Endothelial cell (in vitro differentiated cells): ENCODE data around the gene CLEC4F. TPM values are rescaled to one million over a fixed set of nuclear protein-coding genes. Genes with fewer than 3 reads are reported as not detected.
"Not testable (repeated sequence)": the region's sequence is repeated elsewhere in the genome, so short reads cannot be mapped to it uniquely, and the experiment has no call there.

ENCODE experiments used
- DNase-seq: peaks from one replicate; pipeline ENCODE4 v3.0.0; 2021; ENCODE audit warnings: low spot score
- H3K27ac Mint-ChIP-seq: one replicate; pipeline ENCODE4 v1.8.0; 2021; ENCODE audit warnings: mixed read lengths, inconsistent platforms; ENCODE audit not compliant: unreplicated experiment
- H3K27me3 Mint-ChIP-seq: one replicate; pipeline ENCODE4 v1.8.0; 2021; ENCODE audit warnings: mild to moderate bottlenecking, moderate library complexity, mixed read lengths, inconsistent platforms; ENCODE audit not compliant: unreplicated experiment
- H3K36me3 Mint-ChIP-seq: one replicate; pipeline ENCODE4 v1.8.0; 2021; ENCODE audit warnings: mild to moderate bottlenecking, low read depth, mixed read lengths, inconsistent platforms; ENCODE audit not compliant: unreplicated experiment
- H3K4me1 Mint-ChIP-seq: one replicate; pipeline ENCODE4 v1.8.0; 2021; ENCODE audit warnings: mild to moderate bottlenecking, mixed read lengths, inconsistent platforms; ENCODE audit not compliant: unreplicated experiment
- H3K4me3 Mint-ChIP-seq: one replicate; pipeline ENCODE4 v1.8.0; 2021; ENCODE audit warnings: mild to moderate bottlenecking, mixed read lengths, inconsistent platforms; ENCODE audit not compliant: unreplicated experiment
- H3K9me3 Mint-ChIP-seq: one replicate; pipeline ENCODE4 v1.8.0; 2021; ENCODE audit warnings: mixed read lengths, inconsistent platforms; ENCODE audit not compliant: unreplicated experiment
- CTCF ChIP-seq: fragments of 200-600 bp; sonication (generic); IDR thresholded peaks from one replicate; pipeline ENCODE4 v1.5.0; 2021; ENCODE audit warnings: antibody characterized with exemption; ENCODE audit not compliant: unreplicated experiment
- total RNA-seq: library from RNA; stranded (reverse); fragmentation: NEBNext Ultra II Directional; extraction: Animal tissue kit (Norgen Biotek cat#: 25700); gene quantifications from one replicate; pipeline ENCODE4 v1.2.1, GENCODE V29; 2021; ENCODE audit not compliant: unreplicated experiment

CLEC4F gene
- total RNA-seq, 1 donor from 2014 or later: 0.23 TPM

DNA sequence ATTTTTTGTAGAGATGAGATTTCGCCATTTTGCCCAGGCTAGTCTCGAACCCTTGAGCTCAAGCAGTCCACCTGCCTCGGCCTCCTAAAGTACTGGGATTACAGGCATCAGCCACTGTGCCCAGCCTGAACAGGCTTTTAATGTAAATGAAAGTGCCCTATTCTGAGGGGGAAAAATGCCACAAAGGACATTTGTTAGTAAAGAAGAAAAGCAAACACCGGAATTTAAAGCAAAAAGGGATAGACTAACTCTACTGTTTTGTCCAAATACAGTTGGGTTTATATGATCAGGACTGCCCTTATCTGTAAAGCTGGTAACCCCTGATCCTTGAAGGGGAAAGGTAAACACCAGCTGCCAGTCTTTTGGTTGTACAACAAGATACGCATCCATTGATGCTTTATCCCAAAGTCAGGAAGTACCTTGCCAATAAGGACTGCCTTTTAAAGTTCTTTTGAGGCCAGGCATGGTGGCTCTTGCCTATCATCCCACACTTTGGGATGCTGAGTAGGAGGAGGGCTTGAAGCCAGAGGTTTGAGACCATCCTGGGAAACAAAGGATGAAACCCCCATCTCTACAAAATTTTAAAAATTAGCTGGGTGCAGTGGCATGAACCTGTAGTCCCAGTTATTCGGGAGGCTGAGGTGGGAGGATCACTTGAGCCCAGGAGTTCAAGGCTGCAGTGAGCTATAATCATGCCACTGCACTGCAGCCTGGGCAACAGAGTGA lies 13.1 kb downstream of the CLEC4F start:
- H3K27me3 Mint-ChIP-seq: no peaks in the 10 kb centered on the region
- no peaks in the 10 kb centered on the region for H3K9me3 Mint-ChIP-seq
- DNase-seq: no peak
- H3K4me1 Mint-ChIP-seq: no peaks in the 10 kb centered on the region
- no peak overlapping the region for H3K4me3 Mint-ChIP-seq
- TF ChIP-seq CTCF: no peak
- H3K27ac Mint-ChIP-seq: no peak overlapping the region
- no peaks in the 10 kb centered on the region for H3K36me3 Mint-ChIP-seq

DNA sequence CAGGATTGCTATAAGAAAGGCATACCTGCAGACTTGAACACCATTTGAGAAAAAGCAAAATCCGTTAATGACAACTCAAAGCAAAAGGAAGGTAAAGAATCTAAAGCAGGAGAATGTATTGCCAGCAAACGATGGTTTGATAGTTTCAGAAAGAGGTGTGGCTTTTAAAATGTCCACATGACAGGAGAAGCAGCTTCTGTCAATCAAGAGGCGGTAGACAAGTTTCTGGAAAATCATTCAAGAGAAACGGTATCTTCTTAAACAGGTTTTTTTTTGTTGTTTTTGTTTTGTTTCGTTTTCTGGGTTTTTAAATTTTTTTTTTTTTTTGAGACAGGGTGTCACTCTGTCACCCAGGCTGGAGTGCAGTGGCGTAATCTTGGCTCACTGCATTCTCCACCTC lies 13.8 kb downstream of the CLEC4F start:
- no peak for DNase-seq
- Mint-ChIP-seq H3K27me3 (no peaks in the 10 kb centered on the region), H3K4me3 (no peak overlapping the region), H3K4me1 (no peaks in the 10 kb centered on the region), H3K9me3 (no peaks in the 10 kb centered on the region), H3K27ac (no peak overlapping the region), H3K36me3 (no peaks in the 10 kb centered on the region)
- TF ChIP-seq CTCF: no peak

- no peaks in the 10 kb centered on the region for H3K9me3 Mint-ChIP-seq
- no peak for TF ChIP-seq CTCF
- no peak overlapping the region for H3K4me3 Mint-ChIP-seq
- H3K4me1 Mint-ChIP-seq: no peaks in the 10 kb centered on the region
- no peak overlapping the region for H3K27ac Mint-ChIP-seq
- no peaks in the 10 kb centered on the region for H3K36me3 Mint-ChIP-seq
- no peak for DNase-seq
- no peaks in the 10 kb centered on the region for H3K27me3 Mint-ChIP-seq
Observed at GRCh38 chr2:70806013-70806412, 14.4 kb downstream of the CLEC4F start.

GRCh38 chr2:70801607-70802263 lies 18.7 kb downstream of the CLEC4F start:
- Mint-ChIP-seq H3K4me3 (no peak overlapping the region), H3K9me3 (no peaks in the 10 kb centered on the region), H3K27ac (no peak overlapping the region), H3K4me1 (peaks cover 8% of the 10 kb centered on the region), H3K36me3 (peaks cover 10% of the 10 kb centered on the region), H3K27me3 (no peaks in the 10 kb centered on the region)
- no peak for TF ChIP-seq CTCF
- DNase-seq: no peak

DNA sequence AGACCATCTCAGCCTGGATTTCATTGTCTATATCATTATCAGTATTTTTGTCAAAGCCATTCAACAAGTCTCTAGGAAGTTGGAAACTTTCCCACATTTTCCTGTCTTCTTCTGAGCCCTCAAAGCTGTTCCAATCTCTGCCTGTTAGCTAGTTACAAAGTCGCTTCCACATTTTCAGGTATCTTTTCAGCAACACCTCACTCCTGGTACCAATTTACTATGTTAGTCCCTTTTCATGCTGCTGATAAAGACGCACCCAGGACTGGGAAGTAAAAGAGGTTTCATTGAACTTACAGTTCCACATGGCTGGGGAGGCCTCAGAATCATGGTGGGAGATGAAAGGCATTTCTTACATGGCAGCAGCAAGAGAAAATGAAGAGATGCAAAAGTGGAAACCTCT lies 20.7 kb downstream of the CLEC4F start:
- no peaks in the 10 kb centered on the region for H3K27me3 Mint-ChIP-seq
- H3K27ac Mint-ChIP-seq: no peak overlapping the region
- no peak overlapping the region for H3K4me3 Mint-ChIP-seq
- H3K9me3 Mint-ChIP-seq: no peaks in the 10 kb centered on the region
- no peak for DNase-seq
- TF ChIP-seq CTCF: no peak
- peaks cover 26% of the 10 kb centered on the region for H3K4me1 Mint-ChIP-seq
- peaks cover 10% of the 10 kb centered on the region for H3K36me3 Mint-ChIP-seq

DNA sequence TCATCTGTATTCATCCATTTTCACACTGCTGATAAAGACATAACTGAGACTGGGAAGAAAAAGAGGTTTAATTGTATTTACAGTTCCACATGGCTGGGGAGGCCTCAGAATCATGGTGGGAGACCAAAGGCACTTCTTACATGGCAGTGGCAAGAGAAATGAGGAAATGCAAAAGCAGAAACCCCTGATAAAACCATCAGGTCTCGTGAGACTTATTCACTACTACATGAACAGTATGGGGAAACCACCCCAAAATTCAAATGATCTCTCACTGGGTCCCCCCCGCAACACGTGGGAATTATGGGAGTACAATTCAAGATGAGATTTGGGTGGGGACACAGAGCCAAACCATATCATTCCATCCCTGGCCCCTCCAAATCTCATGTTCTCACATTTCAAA lies 22.4 kb downstream of the CLEC4F start:
- Mint-ChIP-seq H3K4me1 (peaks cover 26% of the 10 kb centered on the region), H3K36me3 (peaks cover 10% of the 10 kb centered on the region)
- not testable (repeated sequence) for H3K4me3 Mint-ChIP-seq, H3K27me3 Mint-ChIP-seq, DNase-seq, H3K9me3 Mint-ChIP-seq, H3K27ac Mint-ChIP-seq
